IMR-90 (cell line): ENCODE data around the gene NR2F1. TPM values are rescaled to one million over a fixed set of nuclear protein-coding genes. Genes with fewer than 3 reads are reported as not detected.

Source experiments
- ATAC-seq: fragments of 200-7000 bp; cut with Tn5 transposase; 2 replicates; pipeline ENCODE4 v1.9.1; 2020; ENCODE audit warnings: low read depth, mild to moderate bottlenecking, moderate library complexity
- BruUV-seq: library from RNA; stranded (reverse); fragments of 400-500 nt; replicated peaks from 2 replicates; lab custom pipeline; 2021; lab: Mats Ljungman, UMichigan
- CTCF ChIA-PET: fragments of 300-600 bp; formaldehyde crosslinking; extraction: SDS; loops from one replicate; lab custom pipeline; 2021; ENCODE audit warnings: antibody characterized with exemption; lab: Yijun Ruan, JAX
- POLR2A ChIA-PET: fragments of 300-600 bp; sonication (Branson Sonifier 250); formaldehyde crosslinking; loops from one replicate; lab custom pipeline; 2022; ENCODE audit warnings: antibody characterized with exemption; ENCODE audit not compliant: unreplicated experiment; lab: Charles Lee
- DNase-seq: peaks from one replicate; pipeline ENCODE4 v3.0.0; 2013
- H2AFZ ChIP-seq: replicated peaks from 2 replicates; pipeline ENCODE3; 2013; ENCODE audit warnings: low read length, mild to moderate bottlenecking; ENCODE audit not compliant: poor library complexity
- H2AK5ac ChIP-seq: 2 replicates; pipeline ENCODE4 v1.6.1; 2013; ENCODE audit warnings: low read depth, low read length, inconsistent platforms
- H2AK9ac ChIP-seq: replicated peaks from 2 replicates; pipeline ENCODE3; 2013; ENCODE audit warnings: mild to moderate bottlenecking, low read depth, low read length, moderate library complexity; ENCODE audit not compliant: poor library complexity
- H2BK120ac ChIP-seq: 2 replicates; pipeline ENCODE4 v1.6.1; 2013; ENCODE audit warnings: low read depth, low read length, inconsistent platforms
- H2BK15ac ChIP-seq: 3 replicates; pipeline ENCODE4 v1.6.1; 2013; ENCODE audit warnings: low read depth, low read length, inconsistent platforms
- H2BK20ac ChIP-seq: 2 replicates; pipeline ENCODE4 v1.6.1; 2013; ENCODE audit warnings: low read depth, mild to moderate bottlenecking, inconsistent platforms, low read length, moderate library complexity
- H2BK5ac ChIP-seq: 2 replicates; pipeline ENCODE4 v1.6.1; 2013; ENCODE audit warnings: mild to moderate bottlenecking, low read depth, low read length, inconsistent platforms; ENCODE audit not compliant: poor library complexity, severe bottlenecking
- H3K14ac ChIP-seq: replicated peaks from 2 replicates; pipeline ENCODE4 v1.6.1; 2013; ENCODE audit warnings: low read depth, low read length, inconsistent platforms
- H3K18ac ChIP-seq: 2 replicates; pipeline ENCODE4 v1.6.1; 2013; ENCODE audit warnings: low read depth, low read length, control low read depth
- H3K23ac ChIP-seq: 2 replicates; pipeline ENCODE4 v1.6.1; 2013; ENCODE audit warnings: low read depth, low read length, inconsistent platforms
- H3K27ac ChIP-seq: 2 replicates; pipeline ENCODE4 v1.5.1; 2013; ENCODE audit warnings: mild to moderate bottlenecking, control low read depth, low read length; ENCODE audit not compliant: insufficient read depth
- H3K27me3 ChIP-seq: 2 replicates; pipeline ENCODE4 v1.6.1; 2013; ENCODE audit warnings: low read length; ENCODE audit not compliant: control insufficient read depth, insufficient read depth
- H3K36me3 ChIP-seq: 2 replicates; pipeline ENCODE4 v1.6.1; 2013; ENCODE audit warnings: low read length, mixed read lengths; ENCODE audit not compliant: control insufficient read depth, insufficient read depth
- H3K4ac ChIP-seq: 2 replicates; pipeline ENCODE4 v1.6.1; 2013; ENCODE audit warnings: low read depth, low read length, inconsistent platforms
- H3K4me1 ChIP-seq: 2 replicates; pipeline ENCODE4 v1.6.1; 2013; ENCODE audit warnings: low read length, mixed read lengths; ENCODE audit not compliant: control insufficient read depth, insufficient read depth
- H3K4me2 ChIP-seq: 2 replicates; pipeline ENCODE4 v1.6.1; 2013; ENCODE audit warnings: low read depth, mild to moderate bottlenecking, control low read depth, low read length, moderate library complexity
- H3K4me3 ChIP-seq: 2 replicates; pipeline ENCODE4 v1.5.1; 2013; ENCODE audit warnings: low read depth, mild to moderate bottlenecking, control low read depth, low read length, moderate library complexity; ENCODE audit not compliant: insufficient read depth
- H3K56ac ChIP-seq: 2 replicates; pipeline ENCODE4 v1.6.1; 2013; ENCODE audit warnings: low read length, inconsistent platforms; ENCODE audit not compliant: insufficient read depth; ENCODE audit errors: extremely low read depth
- H3K79me1 ChIP-seq, 2 experiments: 2 replicates each; pipeline ENCODE4 v1.6.1; 2013; ENCODE audit warnings: low read length in 2 of 2, inconsistent platforms in 1 of 2, low read depth in 1 of 2
- H3K9ac ChIP-seq: 2 replicates; pipeline ENCODE4 v1.6.1; 2013; ENCODE audit warnings: low read depth, low read length, control low read depth
- H3K9me1 ChIP-seq: 2 replicates; pipeline ENCODE4 v1.6.1; 2013; ENCODE audit warnings: low read length, inconsistent platforms; ENCODE audit not compliant: insufficient read depth
- H3K9me3 ChIP-seq: 2 replicates; pipeline ENCODE4 v1.6.1; 2013; ENCODE audit warnings: low read length; ENCODE audit not compliant: control insufficient read depth, insufficient read depth
- H4K20me1 ChIP-seq: 2 replicates; pipeline ENCODE4 v1.6.1; 2013; ENCODE audit warnings: low read length, inconsistent platforms; ENCODE audit not compliant: insufficient read depth
- H4K5ac ChIP-seq: 2 replicates; pipeline ENCODE4 v1.6.1; 2013; ENCODE audit warnings: mild to moderate bottlenecking, low read depth, low read length, control low read depth
- H4K8ac ChIP-seq, 2 experiments: 2 replicates each; pipeline ENCODE4 v1.6.1; 2013; ENCODE audit warnings: low read depth in 2 of 2, low read length in 2 of 2, control low read depth in 1 of 2, inconsistent platforms in 1 of 2
- H4K91ac ChIP-seq: 2 replicates; pipeline ENCODE4 v1.6.1; 2013; ENCODE audit warnings: low read depth, low read length, inconsistent platforms; ENCODE audit not compliant: insufficient read depth
- BHLHE40 ChIP-seq: fragments of 150-350 bp; IDR thresholded peaks from 2 replicates; pipeline ENCODE4 v1.6.1; 2016; ENCODE audit warnings: mild to moderate bottlenecking, low read depth, low read length
- NFE2L2 ChIP-seq: fragments of 150-350 bp; IDR thresholded peaks from 2 replicates; pipeline ENCODE4 v1.6.1; 2016; ENCODE audit warnings: low read depth, mild to moderate bottlenecking, low read length
- RCOR1 ChIP-seq: IDR thresholded peaks from 2 replicates; pipeline ENCODE4 v1.6.1; 2012; ENCODE audit warnings: mild to moderate bottlenecking, low read length, improper control_type of control experiment; ENCODE audit not compliant: insufficient replicate concordance
- SMC3 ChIP-seq: fragments of 150-350 bp; IDR thresholded peaks from 2 replicates; pipeline ENCODE4 v1.6.1; 2016; ENCODE audit warnings: low read depth, mild to moderate bottlenecking, antibody characterized with exemption, low read length, moderate library complexity
- WGBS, 2 experiments: methylation state at CpG; one replicate each; pipeline versions ENCODE4 v1.1.5 to v1.1.7; 2013; ENCODE audit warnings: missing lambda C conversion rate in 2 of 2; ENCODE audit not compliant: insufficient read length in 1 of 2; ENCODE audit errors: extremely low coverage in 2 of 2; 5-methylcytosine and 5-hydroxymethylcytosine counted together
- dilution Hi-C: fragments of 300-500 bp; cut with HindIII; formaldehyde crosslinking; loops from one replicate; pipeline ENCODE4 v1.14.3; 2018; ENCODE audit warnings: low sequenced_read_pairs; ENCODE audit not compliant: unreplicated experiment
- in situ Hi-C: fragments of 300-500 bp; cut with MboI; formaldehyde crosslinking; loops from 3 replicates; pipeline ENCODE4 v1.14.3; 2019; ENCODE audit warnings: low sequenced_read_pairs, inconsistent platforms, mixed read lengths
- intact Hi-C: fragments of 100-400 bp; cut with micrococcal nuclease; formaldehyde crosslinking; loops from 2 replicates; pipeline ENCODE4 v1.10.0; 2022
- polyA plus RNA-seq, 3 experiments: library from polyadenylated mRNA; depleted of rRNA; stranded (reverse); fragments of >200 nt; gene quantifications; 2 replicates each; pipeline ENCODE4 v1.2.3, GENCODE V29; 2012; ENCODE audit warnings: low replicate concordance in 1 of 3
- total RNA-seq: library from RNA; depleted of rRNA; stranded (reverse); fragments of >200 nt; gene quantifications from 2 replicates; pipeline ENCODE4 v1.2.3, GENCODE V29; 2012

NR2F1 gene
- total and polyA plus RNA-seq, 2 of the 4 experiments (the other 2 are of a cell fraction): 19.0 to 160 TPM

- ATAC-seq (no peak), DNase-seq (no peak)
- POLR2A ChIA-PET: no interaction called here
- no TSS peak for BruUV-seq
- Histone ChIP-seq H2AK9ac (no peak overlapping the region), H2AFZ (peak overlapping the region; percentile 11), H4K91ac (no peak overlapping the region), H3K4ac (peak overlapping the region; percentile 56; the same call in 1 of the 2 replicates), H4K5ac (peak overlapping the region; percentile 45; the same call in 1 of the 2 replicates), H3K4me3 (peak overlapping the region; percentile 3), H2BK5ac (no peak overlapping the region), H3K27ac (peak overlapping the region; percentile 22; the same call in 1 of the 2 replicates), H3K4me1 (peaks cover 18% of the 10 kb centered on the region), H3K9me3 (no peaks in the 10 kb centered on the region), H3K23ac (0 out of 2 replicates have a peak overlapping the region, but pooled peaks have one; percentile 4), H3K18ac (no peak overlapping the region; the same call in 1 of the 2 replicates), H2BK20ac (no peak overlapping the region), H3K36me3 (peaks cover 26% of the 10 kb centered on the region), H3K56ac (no peak overlapping the region), H3K14ac (no peak overlapping the region; the same call in 1 of the 2 replicates), H2BK15ac (no peak overlapping the region), H3K27me3 (no peaks in the 10 kb centered on the region), H3K9me1 (no peaks in the 10 kb centered on the region), H3K4me2 (peak overlapping the region; percentile 60), H3K9ac (peak overlapping the region; percentile 25; the same call in 1 of the 2 replicates), H3K79me1 (peaks cover 29 to 62% of the 10 kb centered on the region in 2 experiments), H4K20me1 (no peaks in the 10 kb centered on the region), H2BK120ac (peak overlapping the region; percentile 5; the same call in 1 of the 2 replicates), H2AK5ac (no peak overlapping the region), H4K8ac (peak overlapping the region; percentile 31 to 68; a peak in 1 of 4 replicates)
- CTCF ChIA-PET: interaction anchor here (0.5 kb wide), 1 partner anchor 898 kb away, joined by 3 read pairs; no protein-coding TSS in a partner anchor
- dilution Hi-C loops (no loop called here), in situ Hi-C loops (loop anchor here (10.0 kb wide), 3 partner anchors 488 to 1028 kb away; no protein-coding TSS in a partner anchor), intact Hi-C loops (no loop called here)
- TF ChIP-seq SMC3 (no peak), RCOR1 (no peak), NFE2L2 (no peak), BHLHE40 (no peak)
- WGBS, 2 experiments: 31% methylated on average over 8 of the region's 45 CpGs; no CpG with 5 or more reads in 1 of the 2 experiments
Measured at GRCh38 chr5:93572608-93573353, 10.2 kb upstream of the NR2F1 start.
